PC-3 (cell line): ENCODE data around the gene PCDH9.

ENCODE experiments used
- CTCF ChIP-seq: fragments of 300-600 bp; sonication (generic); conservative IDR thresholded peaks from 2 replicates; pipeline ENCODE4 v1.5.1; 2017; ENCODE audit warnings: antibody characterized with exemption, low read depth, mild to moderate bottlenecking, low read length
- EZH2phosphoT487 ChIP-seq: fragments of 300-600 bp; sonication (generic); IDR thresholded peaks from 2 replicates; pipeline ENCODE4 v1.6.1; 2018; ENCODE audit warnings: mild to moderate bottlenecking, antibody characterized with exemption, low read length, borderline replicate concordance

DNA sequence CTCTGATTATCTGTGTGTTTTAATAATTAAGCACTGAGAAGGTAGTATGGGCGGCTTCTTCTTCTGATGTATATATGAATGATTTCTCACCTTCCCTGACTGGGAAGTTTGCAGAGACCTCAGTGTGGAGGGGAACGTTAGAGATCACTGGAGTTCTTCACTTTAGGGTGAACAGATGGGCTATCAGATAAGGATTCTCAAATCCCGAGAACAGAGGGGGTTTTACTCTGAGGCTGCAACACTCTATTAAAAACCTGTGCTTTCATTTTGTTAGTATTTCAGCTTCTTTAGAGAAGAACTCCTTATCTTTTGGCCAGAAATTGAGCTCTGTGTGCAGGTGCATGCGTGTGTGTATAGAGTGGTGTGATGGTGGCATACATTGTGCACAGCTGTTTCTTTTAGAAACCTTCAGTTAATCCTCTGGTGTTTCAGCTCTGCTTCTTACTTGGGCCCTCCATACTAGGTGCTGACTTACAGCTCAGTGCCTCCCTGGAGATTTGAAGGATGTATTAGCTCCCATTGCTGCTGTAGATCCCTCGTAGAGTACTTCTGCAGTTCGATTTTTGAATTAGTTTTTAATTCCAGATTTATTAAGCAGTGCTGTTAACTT lies 45.3 kb upstream of the PCDH9 start:
- TF ChIP-seq EZH2phosphoT487 (no peak), CTCF (no peak)
